Thymus (tissue), 11 donors: Measurements from ENCODE around the gene MEIS1. TPM values are rescaled to one million over a fixed set of nuclear protein-coding genes. Genes with fewer than 3 reads are reported as not detected.

Experiments
- DNase-seq, 9 donors: peaks; one replicate each; pipeline ENCODE4 v3.0.0-alpha.2; 2013; ENCODE audit warnings: low spot score in 9 of 9, low read depth in 6 of 9, missing footprints in 1 of 9
- H3K27ac ChIP-seq, 2 donors: one replicate each; pipeline ENCODE4 v1.5.1; 2013; ENCODE audit warnings: control low read depth in 1 of 2, low read depth in 1 of 2, low read length in 1 of 2, mild to moderate bottlenecking in 1 of 2, moderate library complexity in 1 of 2
- H3K27me3 ChIP-seq, 2 donors: one replicate each; pipeline ENCODE4 v1.5.1; 2013; ENCODE audit warnings: low read length in 1 of 2; ENCODE audit not compliant: control insufficient read depth in 2 of 2, insufficient read depth in 1 of 2
- H3K36me3 ChIP-seq, 2 donors: one replicate each; pipeline ENCODE4 v1.5.1; 2013; ENCODE audit warnings: low read length in 1 of 2, mild to moderate bottlenecking in 1 of 2, moderate library complexity in 1 of 2; ENCODE audit not compliant: control insufficient read depth in 2 of 2, insufficient read depth in 2 of 2
- H3K4me1 ChIP-seq, 2 donors: one replicate each; pipeline ENCODE4 v1.5.1; 2013; ENCODE audit warnings: low read length in 2 of 2; ENCODE audit not compliant: control insufficient read depth in 2 of 2, insufficient read depth in 2 of 2
- H3K4me3 ChIP-seq, 2 donors: one replicate each; pipeline ENCODE4 v1.5.1; 2013; ENCODE audit warnings: low read length in 2 of 2, control low read depth in 1 of 2, mild to moderate bottlenecking in 1 of 2
- H3K9me3 ChIP-seq, 2 donors: one replicate each; pipeline ENCODE4 v1.5.1; 2013; ENCODE audit warnings: low read length in 1 of 2, mild to moderate bottlenecking in 1 of 2; ENCODE audit not compliant: control insufficient read depth in 2 of 2, insufficient read depth in 1 of 2
- WGBS: extraction: QIAGEN DNeasy Blood & Tissue Kit; methylation state at CpG from one replicate; pipeline ENCODE4 v1.1.7; 2013; 5-methylcytosine and 5-hydroxymethylcytosine counted together
- polyA plus RNA-seq: library from polyadenylated mRNA; stranded (reverse); fragments of 200-250 nt; gene quantifications from one replicate; pipeline ENCODE4 v1.2.3, GENCODE V29; 2013
- total RNA-seq: library from RNA; stranded (reverse); fragments of 120-200 nt; gene quantifications from one replicate; pipeline ENCODE4 v1.2.4, GENCODE V29; 2013
- donor health status: healthy.

The MEIS1 gene
- total and polyA plus RNA-seq, 2 donors = 9.8 to 15.5 TPM

GRCh38 chr2:66412874-66413273 lies 22.1 kb upstream of the MEIS1 start:
- Histone ChIP-seq H3K27me3 (no peaks in the 10 kb centered on the region), H3K4me1 (no peaks in the 10 kb centered on the region), H3K9me3 (no peaks in the 10 kb centered on the region), H3K27ac (no peak overlapping the region), H3K36me3 (no peaks in the 10 kb centered on the region), H3K4me3 (no peak overlapping the region)
- DNase-seq = no peak
- 60% methylated on average over 1 of the region's 1 CpG for WGBS

- Histone ChIP-seq H3K9me3 (no peaks in the 10 kb centered on the region), H3K4me3 (no peak overlapping the region), H3K36me3 (no peaks in the 10 kb centered on the region), H3K27ac (no peak overlapping the region), H3K27me3 (no peaks in the 10 kb centered on the region), H3K4me1 (no peaks in the 10 kb centered on the region)
- no peak for DNase-seq
- 94% methylated on average over 1 of the region's 1 CpG for WGBS
These were observed 20.0 kb upstream of the MEIS1 start for GRCh38 chr2:66414896-66415295.

- Histone ChIP-seq H3K9me3 (no peaks in the 10 kb centered on the region), H3K4me3 (no peak overlapping the region), H3K27ac (no peak overlapping the region), H3K27me3 (no peaks in the 10 kb centered on the region), H3K4me1 (no peaks in the 10 kb centered on the region), H3K36me3 (no peaks in the 10 kb centered on the region)
- DNase-seq = no peak
- WGBS = 98% methylated on average over 18 of the region's 18 CpGs
These were observed 16.5 kb upstream of the MEIS1 start for GRCh38 chr2:66418381-66418780.

- H3K4me1 ChIP-seq = no peaks in the 10 kb centered on the region
- H3K27ac ChIP-seq = no peak overlapping the region
- 97% methylated on average over 1 of the region's 1 CpG for WGBS
These were observed 13.3 kb upstream of the MEIS1 start for GRCh38 chr2:66421612-66422011.

GRCh38 chr2:66423391-66424124 lies 11.4 kb upstream of the MEIS1 start:
- Histone ChIP-seq H3K4me1 (no peaks in the 10 kb centered on the region), H3K27ac (no peak overlapping the region), H3K36me3 (no peaks in the 10 kb centered on the region), H3K9me3 (peaks cover 0 to 1% of the 10 kb centered on the region in 2 donors), H3K4me3 (no peak overlapping the region), H3K27me3 (peaks cover 20 to 34% of the 10 kb centered on the region in 2 donors)
- DNase-seq = no peak
- WGBS = 92% methylated on average over 2 of the region's 2 CpGs

More at GRCh38 chr2:66421612-66422011, 13.3 kb upstream of the MEIS1 start:
- Histone ChIP-seq H3K4me3 (no peak overlapping the region), H3K36me3 (no peaks in the 10 kb centered on the region), H3K27me3 (peaks cover 13 to 23% of the 10 kb centered on the region in 2 donors), H3K9me3 (peaks cover 0 to 1% of the 10 kb centered on the region in 2 donors)
- no peak for DNase-seq

- no peak for DNase-seq
- 4% methylated on average over 60 of the region's 60 CpGs for WGBS
- Histone ChIP-seq H3K4me1 (no peaks in the 10 kb centered on the region), H3K27ac (no peak overlapping the region), H3K27me3 (peaks cover 27 to 53% of the 10 kb centered on the region in 2 donors), H3K4me3 (no peak overlapping the region), H3K9me3 (peaks cover 0 to 1% of the 10 kb centered on the region in 2 donors), H3K36me3 (no peaks in the 10 kb centered on the region)
These were observed 8.4 kb upstream of the MEIS1 start for GRCh38 chr2:66426244-66427111.

GRCh38 chr2:66427300-66427699 lies 7.6 kb upstream of the MEIS1 start:
- DNase-seq = no peak

GRCh38 chr2:66428986-66429612 lies 5.8 kb upstream of the MEIS1 start:
- Histone ChIP-seq H3K4me1 (peaks cover 0 to 4% of the 10 kb centered on the region in 2 donors), H3K27me3 (peaks cover 50 to 79% of the 10 kb centered on the region in 2 donors), H3K27ac (no peak overlapping the region), H3K4me3 (no peak overlapping the region), H3K9me3 (peaks cover 3 to 4% of the 10 kb centered on the region in 2 donors), H3K36me3 (no peaks in the 10 kb centered on the region)
- peak in 2 of 9 donors; percentile 19 to 64 for DNase-seq
- WGBS = 36% methylated on average over 5 of the region's 5 CpGs

More at GRCh38 chr2:66427300-66427699, 7.6 kb upstream of the MEIS1 start:
- Histone ChIP-seq H3K36me3 (no peaks in the 10 kb centered on the region), H3K27me3 (peaks cover 34 to 61% of the 10 kb centered on the region in 2 donors), H3K27ac (no peak overlapping the region), H3K9me3 (peaks cover 0 to 1% of the 10 kb centered on the region in 2 donors), H3K4me1 (no peaks in the 10 kb centered on the region), H3K4me3 (no peak overlapping the region)
- 83% methylated on average over 9 of the region's 9 CpGs for WGBS
